ENCODE results near the gene UBAP1.

DNA sequence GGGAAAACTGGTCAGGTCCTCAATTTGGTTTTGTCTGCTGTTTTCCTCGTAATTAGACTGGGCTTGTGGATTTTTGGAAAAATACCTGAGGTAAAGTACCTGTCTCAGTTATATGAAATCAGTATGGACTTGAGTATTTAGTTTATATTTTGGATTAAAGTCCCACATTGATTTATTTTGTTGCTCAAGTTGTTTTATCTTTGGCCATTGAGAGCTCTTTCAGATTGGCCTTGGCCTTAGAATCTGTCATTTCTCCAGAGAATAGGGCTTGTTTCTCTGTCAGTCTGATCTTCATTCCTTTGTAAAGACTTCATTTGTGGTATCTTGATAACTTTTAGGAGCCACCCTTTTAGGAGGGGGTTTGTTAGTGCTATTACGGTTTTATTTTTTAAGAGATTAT, 21.2 kb downstream of the UBAP1 start:
- TF ChIP-seq POLR2A (IDR thresholded peaks at IDR 0.05): no peak
- TF ChIP-seq, protein P1, sequence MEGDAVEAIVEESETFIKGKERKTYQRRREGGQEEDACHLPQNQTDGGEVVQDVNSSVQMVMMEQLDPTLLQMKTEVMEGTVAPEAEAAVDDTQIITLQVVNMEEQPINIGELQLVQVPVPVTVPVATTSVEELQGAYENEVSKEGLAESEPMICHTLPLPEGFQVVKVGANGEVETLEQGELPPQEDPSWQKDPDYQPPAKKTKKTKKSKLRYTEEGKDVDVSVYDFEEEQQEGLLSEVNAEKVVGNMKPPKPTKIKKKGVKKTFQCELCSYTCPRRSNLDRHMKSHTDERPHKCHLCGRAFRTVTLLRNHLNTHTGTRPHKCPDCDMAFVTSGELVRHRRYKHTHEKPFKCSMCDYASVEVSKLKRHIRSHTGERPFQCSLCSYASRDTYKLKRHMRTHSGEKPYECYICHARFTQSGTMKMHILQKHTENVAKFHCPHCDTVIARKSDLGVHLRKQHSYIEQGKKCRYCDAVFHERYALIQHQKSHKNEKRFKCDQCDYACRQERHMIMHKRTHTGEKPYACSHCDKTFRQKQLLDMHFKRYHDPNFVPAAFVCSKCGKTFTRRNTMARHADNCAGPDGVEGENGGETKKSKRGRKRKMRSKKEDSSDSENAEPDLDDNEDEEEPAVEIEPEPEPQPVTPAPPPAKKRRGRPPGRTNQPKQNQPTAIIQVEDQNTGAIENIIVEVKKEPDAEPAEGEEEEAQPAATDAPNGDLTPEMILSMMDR (IDR thresholded peaks at IDR 0.05): no peak
